Right ventricle myocardium superior (tissue), 1 donor: ENCODE results near the gene SUZ12. TPM values are rescaled to one million over a fixed set of nuclear protein-coding genes. Genes with fewer than 3 reads are reported as not detected.
"Not testable (repeated sequence)": the region's sequence is repeated elsewhere in the genome, so short reads cannot be mapped to it uniquely, and the experiment has no call there.

Experiments
- ATAC-seq: fragments of 200-7000 bp; cut with Tn5 transposase; one replicate; pipeline ENCODE4 v1.9.1; 2020; ENCODE audit warnings: mild to moderate bottlenecking; ENCODE audit not compliant: poor library complexity
- DNase-seq: peaks from one replicate; pipeline ENCODE4 v3.0.0-alpha.2; 2020
- intact Hi-C: fragments of 100-400 bp; cut with DNase I; formaldehyde crosslinking; loops from one replicate; pipeline ENCODE4 v1.11.2; 2022
- total RNA-seq: library from RNA; stranded (reverse); fragmentation: NEBNext Ultra II Directional; extraction: Animal tissue kit (Norgen Biotek cat#: 25700); gene quantifications from one replicate; pipeline ENCODE4 v1.2.1, GENCODE V29; 2021
- donor health status: DM: no; HTN: yes; CAD: no; lungs with severe emphysema.

SUZ12 gene
- total RNA-seq, 1 donor from 2014 or later: 12.1 TPM

- ATAC-seq (no peak), DNase-seq (no peak)
- intact Hi-C loops: no loop called here
Measured at GRCh38 chr17:32020943-32021614, 84.3 kb downstream of the SUZ12 start.

GRCh38 chr17:32021615-32021955, 84.8 kb downstream of the SUZ12 start:
- DNase-seq: no peak
- no peak for ATAC-seq
- intact Hi-C loops: no loop called here

GRCh38 chr17:32022554-32022953, 85.7 kb downstream of the SUZ12 start:
- intact Hi-C loops, ATAC-seq, DNase-seq: not testable (repeated sequence)

GRCh38 chr17:32027271-32027670, 90.5 kb downstream of the SUZ12 start:
- ATAC-seq, DNase-seq, intact Hi-C loops: not testable (repeated sequence)

- intact Hi-C loops: no loop called here
- ATAC-seq: no peak
- DNase-seq: no peak
Measured at GRCh38 chr17:32033223-32033622, 96.4 kb downstream of the SUZ12 start.

- ATAC-seq, DNase-seq, intact Hi-C loops: not testable (repeated sequence)
Measured at GRCh38 chr17:32033812-32034211, 97.0 kb downstream of the SUZ12 start.

GRCh38 chr17:32040246-32040645, 103.4 kb downstream of the SUZ12 start:
- ATAC-seq, intact Hi-C loops, DNase-seq: not testable (repeated sequence)

GRCh38 chr17:32041306-32041875, 104.6 kb downstream of the SUZ12 start:
- not testable (repeated sequence) for DNase-seq

GRCh38 chr17:32042266-32042665, 105.5 kb downstream of the SUZ12 start:
- DNase-seq, intact Hi-C loops, ATAC-seq: not testable (repeated sequence)

More at GRCh38 chr17:32041306-32041875, 104.6 kb downstream of the SUZ12 start:
- ATAC-seq, intact Hi-C loops: not testable (repeated sequence)

- DNase-seq, intact Hi-C loops, ATAC-seq: not testable (repeated sequence)
Measured at GRCh38 chr17:32045611-32046010, 108.8 kb downstream of the SUZ12 start.

GRCh38 chr17:32047663-32048062, 110.9 kb downstream of the SUZ12 start:
- intact Hi-C loops, ATAC-seq, DNase-seq: not testable (repeated sequence)

Other genes with a start within 250 kb of the SUZ12 start
- gene COPRS, start 77.8 kb upstream of the SUZ12 start, total RNA-seq: 56.0 TPM
- gene UTP6, start 35.3 kb upstream of the SUZ12 start, total RNA-seq: 30.0 TPM
- 3.0 TPM for gene LRRC37B, start 70.4 kb downstream of the SUZ12 start, total RNA-seq
- gene RHOT1, start 205.5 kb downstream of the SUZ12 start, total RNA-seq: 61.0 TPM